IPS-18c (cell line): Measurements from ENCODE around the gene SPATA6.
"Not testable (repeated sequence)": the region's sequence is repeated elsewhere in the genome, so short reads cannot be mapped to it uniquely, and the experiment has no call there.

Experiments used
- H3K4me3 ChIP-seq: 2 replicates; pipeline ENCODE4 v1.7.0; 2013; ENCODE audit warnings: low read depth, mild to moderate bottlenecking, low read length, moderate library complexity; ENCODE audit not compliant: insufficient read depth
- H3K9me3 ChIP-seq: one replicate; pipeline ENCODE4 v1.6.1; 2013; ENCODE audit warnings: mild to moderate bottlenecking, low read length, moderate library complexity; ENCODE audit not compliant: control insufficient read depth, insufficient read depth

Gene SPATA6

DNA sequence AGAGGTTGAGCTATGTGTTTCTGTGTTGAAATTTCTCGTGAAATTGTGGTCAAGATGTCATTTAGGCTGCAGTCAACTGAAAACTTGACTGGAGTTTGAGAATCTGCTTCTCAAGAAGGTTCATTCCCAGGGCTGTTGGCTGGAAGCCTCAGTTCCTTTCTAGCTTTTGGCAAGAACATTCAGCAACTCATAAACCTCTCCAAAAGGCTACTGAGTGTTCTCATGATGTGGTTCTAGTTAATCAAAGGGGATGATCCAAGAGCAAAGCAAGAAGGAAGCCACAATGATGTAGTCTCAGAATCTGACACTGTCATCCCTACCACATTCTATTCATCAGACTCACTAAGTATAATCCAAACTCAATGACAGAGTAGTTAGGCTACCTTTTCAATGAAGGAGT lies 66.6 kb downstream of the SPATA6 start:
- no peak overlapping the region for H3K4me3 ChIP-seq
- no peaks in the 10 kb centered on the region for H3K9me3 ChIP-seq

DNA sequence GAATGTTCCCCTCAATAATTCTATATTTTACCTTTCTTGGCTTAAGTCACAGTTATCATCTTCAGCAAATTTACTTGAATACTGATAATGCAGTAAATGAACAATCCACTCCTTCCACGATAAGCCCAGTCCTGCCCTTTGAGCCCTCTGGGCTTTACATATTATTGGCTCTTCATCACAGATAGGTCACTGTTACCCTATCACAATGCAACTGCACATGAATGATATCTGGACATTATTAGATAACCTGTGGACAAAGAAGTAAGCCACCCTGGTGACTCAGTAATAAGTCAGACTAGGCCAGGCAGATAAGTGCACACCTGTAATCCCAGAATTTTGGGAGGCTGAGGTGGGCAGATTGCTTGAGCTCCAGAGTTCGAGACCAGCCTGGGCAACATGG lies 69.4 kb downstream of the SPATA6 start:
- H3K4me3 ChIP-seq = no peak overlapping the region
- H3K9me3 ChIP-seq = no peaks in the 10 kb centered on the region

DNA sequence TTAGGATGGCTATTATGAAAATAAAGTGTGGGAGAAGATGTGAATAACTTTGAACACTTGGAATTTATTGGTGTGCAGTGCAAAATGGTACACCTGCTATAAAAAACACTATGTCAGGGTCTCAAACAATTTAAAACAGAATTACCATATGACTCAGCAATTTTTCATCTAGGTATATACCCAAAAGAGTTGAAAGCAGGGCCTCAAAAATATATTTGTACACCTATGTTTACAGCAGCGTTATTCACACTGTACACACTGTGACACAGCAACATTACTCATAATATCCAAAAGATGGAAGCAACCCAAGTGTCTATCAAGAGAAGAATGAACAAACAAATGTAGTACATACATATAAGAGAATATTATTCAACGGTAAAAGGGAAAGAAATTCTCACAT lies 75.8 kb downstream of the SPATA6 start:
- no peak overlapping the region for H3K4me3 ChIP-seq
- H3K9me3 ChIP-seq = no peaks in the 10 kb centered on the region

DNA sequence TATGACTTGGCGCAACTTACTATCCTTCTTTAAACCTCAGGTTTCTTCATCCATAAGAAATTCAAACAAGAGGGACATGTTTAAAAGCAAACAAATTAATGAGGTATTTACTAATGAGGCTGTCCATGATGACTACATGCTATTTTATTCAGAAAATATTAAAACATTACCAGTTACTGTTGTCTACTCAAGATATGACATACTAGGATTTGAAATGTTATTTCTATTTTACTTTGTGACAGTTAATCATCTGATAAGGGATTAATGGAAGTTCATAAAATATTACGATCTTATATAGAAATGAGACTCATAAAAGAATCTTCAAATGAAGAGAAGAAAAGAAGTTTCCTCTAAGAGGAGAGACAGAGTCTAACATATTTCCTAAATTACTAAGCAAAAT lies 80.1 kb downstream of the SPATA6 start:
- Histone ChIP-seq H3K4me3 (no peak overlapping the region), H3K9me3 (no peaks in the 10 kb centered on the region)

DNA sequence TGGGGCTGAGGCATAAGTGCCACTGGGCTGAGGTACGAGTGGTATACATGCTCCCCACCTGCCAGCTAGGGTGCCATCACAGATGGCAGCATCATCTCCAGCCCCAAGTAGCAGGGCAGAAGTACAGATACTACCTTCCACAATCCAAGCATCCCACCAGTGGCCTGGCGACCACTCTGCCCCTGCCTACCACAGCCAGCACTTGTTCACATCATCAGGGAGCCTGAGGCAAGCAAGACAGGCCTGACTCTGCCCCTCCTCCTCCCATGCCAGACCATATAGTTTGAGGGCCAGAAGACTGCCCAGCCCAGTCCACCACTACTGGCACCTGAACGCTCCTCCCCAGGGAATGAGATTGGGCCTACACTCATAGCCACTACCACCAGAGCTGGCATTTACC lies 84.6 kb downstream of the SPATA6 start:
- no peaks in the 10 kb centered on the region for H3K9me3 ChIP-seq
- no peak overlapping the region for H3K4me3 ChIP-seq

DNA sequence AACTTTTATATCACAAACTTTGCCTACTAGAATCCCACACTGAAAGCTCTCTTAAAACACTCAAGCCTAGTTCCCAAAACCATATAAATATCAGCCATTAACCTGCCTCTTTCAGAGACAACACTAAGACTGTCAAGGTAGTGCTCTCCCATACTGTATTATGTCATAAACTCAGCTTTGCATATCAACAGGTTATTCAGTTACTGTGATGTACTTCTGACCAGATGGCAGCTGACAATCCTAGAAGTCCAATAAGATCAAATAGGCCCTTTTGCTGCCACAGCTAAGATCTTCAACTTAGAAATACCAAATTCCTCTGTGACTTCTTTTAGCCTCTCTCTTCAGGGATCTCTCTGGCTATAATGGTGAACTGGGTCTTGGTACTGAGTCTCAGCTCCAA lies 97.2 kb downstream of the SPATA6 start:
- H3K9me3 ChIP-seq = peaks cover 7% of the 10 kb centered on the region
- H3K4me3 ChIP-seq = no peak overlapping the region

DNA sequence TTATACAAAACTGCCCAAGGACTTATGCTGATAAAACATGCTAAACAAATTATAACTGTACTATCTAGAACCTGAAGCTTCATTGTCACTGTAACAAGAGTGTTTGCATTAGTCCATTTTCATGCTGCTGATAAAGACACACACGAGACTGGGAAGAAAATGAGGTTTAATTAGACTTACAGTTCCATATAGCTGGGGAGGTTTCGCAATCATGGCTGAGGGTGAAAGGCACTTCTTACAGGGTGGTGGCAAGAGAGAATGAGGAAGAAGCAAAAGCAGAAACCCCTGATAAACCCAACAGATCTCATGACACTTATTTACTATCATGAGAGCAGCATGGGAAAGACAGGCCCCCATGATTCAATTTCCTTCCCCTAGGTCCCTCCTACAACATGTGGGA lies 100.4 kb downstream of the SPATA6 start:
- H3K4me3 ChIP-seq = no peak overlapping the region
- peaks cover 12% of the 10 kb centered on the region for H3K9me3 ChIP-seq

DNA sequence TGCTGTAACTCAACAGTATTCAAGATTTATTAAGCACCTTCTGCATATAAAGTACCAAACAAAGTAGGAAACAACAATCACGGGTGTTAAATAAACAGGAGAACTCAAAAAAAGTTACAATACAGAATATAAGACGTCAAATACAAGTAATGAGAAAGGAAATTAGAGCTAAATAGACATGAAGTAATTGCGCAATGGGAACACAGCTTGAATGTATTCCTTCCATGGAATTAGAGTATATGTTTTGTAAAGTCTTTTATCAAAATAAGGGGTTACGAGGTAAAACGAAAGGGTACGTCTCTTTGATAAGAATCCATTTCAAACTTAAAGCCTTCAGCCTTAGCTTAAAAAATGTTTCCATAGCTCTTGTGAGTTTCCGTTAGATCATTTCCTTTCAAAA lies 109.1 kb downstream of the SPATA6 start:
- Histone ChIP-seq H3K9me3 (no peaks in the 10 kb centered on the region), H3K4me3 (no peak overlapping the region)

DNA sequence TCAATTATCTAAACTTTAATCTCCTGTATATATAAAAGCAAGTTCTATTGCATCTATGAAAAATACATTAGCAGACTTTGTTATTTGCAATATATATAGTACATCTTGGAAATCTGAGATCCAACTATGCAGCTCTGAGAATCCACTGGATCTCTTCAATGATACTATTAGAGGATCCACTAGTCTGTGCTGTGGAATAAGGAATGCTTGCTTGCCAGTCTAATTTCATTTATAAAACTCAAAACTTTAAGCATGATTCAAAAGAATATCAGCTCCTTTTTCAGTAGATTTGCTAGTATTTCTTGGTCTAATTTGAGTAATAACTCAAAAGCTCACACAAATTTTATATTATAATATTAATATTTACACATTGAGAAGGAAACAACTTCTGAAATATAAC lies 115.1 kb downstream of the SPATA6 start:
- no peaks in the 10 kb centered on the region for H3K9me3 ChIP-seq
- no peak overlapping the region for H3K4me3 ChIP-seq

DNA sequence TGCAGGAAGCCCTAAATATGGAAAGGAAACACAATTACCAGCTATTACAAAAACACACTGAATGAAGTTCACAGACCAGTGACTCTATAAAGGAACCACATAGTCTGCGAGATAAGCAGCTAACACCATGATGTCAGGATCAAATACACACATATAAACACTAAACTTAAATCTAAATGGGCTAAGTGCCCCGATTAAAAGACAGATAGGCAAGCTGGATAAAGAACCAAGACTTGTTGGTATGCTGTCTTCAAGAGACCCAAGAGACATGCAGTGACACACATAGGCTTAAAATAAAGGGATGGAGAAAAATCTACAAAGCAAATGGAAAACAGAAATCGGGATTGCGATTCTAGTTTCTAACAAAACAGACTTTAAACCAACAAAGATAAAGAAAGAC lies 127.6 kb downstream of the SPATA6 start:
- Histone ChIP-seq H3K4me3 (no peak overlapping the region), H3K9me3 (no peaks in the 10 kb centered on the region)

DNA sequence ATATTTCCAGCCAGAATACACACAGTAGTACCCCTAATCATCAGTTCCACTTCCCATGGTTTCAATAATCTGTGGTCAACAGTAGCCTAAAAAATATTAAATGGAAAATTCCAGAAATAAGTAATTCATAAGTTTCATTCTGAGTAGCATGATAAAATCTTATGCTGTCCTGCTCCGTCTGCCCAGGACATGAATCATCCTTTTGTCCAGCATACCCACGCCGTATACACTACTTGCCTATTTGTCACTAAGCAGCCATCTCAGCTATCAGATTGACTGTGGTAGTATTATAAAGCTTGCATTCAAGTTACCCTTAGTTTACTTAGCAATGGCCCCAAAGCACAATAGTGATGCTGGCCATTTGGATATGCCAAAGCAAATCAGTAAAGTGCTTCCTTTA lies 130.8 kb downstream of the SPATA6 start:
- no peaks in the 10 kb centered on the region for H3K9me3 ChIP-seq
- H3K4me3 ChIP-seq = no peak overlapping the region

DNA sequence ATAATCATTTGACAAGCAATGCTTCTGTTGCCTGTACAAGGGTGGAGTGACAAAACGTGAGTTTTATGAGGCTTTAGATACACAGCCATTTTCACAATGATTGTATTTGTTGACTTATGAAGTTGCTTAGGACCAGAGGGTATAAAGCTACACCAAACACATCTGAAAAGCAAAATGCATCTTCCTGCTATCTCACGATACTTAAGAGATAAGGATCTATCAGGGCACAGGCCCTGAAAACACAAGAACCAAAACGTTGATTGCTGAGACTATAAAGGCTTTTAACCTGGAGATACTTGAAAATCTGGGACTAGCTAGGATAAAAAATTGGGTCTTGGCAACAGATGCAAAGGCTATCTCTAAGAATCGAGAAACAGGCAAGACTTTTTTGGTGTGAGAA lies 133.7 kb downstream of the SPATA6 start:
- no peaks in the 10 kb centered on the region for H3K9me3 ChIP-seq

DNA sequence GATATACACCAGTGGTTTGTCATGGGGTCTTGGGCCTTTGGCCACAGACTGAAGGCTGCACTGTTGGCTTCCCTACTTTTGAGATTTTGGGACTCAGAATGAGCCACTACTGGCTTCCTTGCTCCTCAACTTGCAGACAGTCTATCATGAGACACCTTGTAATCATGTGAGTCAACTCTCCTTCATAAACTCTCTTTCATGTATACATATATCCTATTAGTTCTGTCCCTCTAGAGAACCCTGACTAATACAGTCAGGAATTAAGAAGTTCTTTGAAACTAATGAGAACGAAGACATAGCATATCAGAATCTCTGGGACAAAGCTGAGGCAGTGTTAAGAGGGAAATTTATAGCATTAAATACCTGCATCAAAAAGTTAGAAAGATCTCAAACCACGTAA lies 138.7 kb downstream of the SPATA6 start:
- Histone ChIP-seq H3K9me3 (no peaks in the 10 kb centered on the region), H3K4me3 (no peak overlapping the region)

More for the DNA sequence above, 133.7 kb downstream of the SPATA6 start:
- H3K4me3 ChIP-seq = no peak overlapping the region

DNA sequence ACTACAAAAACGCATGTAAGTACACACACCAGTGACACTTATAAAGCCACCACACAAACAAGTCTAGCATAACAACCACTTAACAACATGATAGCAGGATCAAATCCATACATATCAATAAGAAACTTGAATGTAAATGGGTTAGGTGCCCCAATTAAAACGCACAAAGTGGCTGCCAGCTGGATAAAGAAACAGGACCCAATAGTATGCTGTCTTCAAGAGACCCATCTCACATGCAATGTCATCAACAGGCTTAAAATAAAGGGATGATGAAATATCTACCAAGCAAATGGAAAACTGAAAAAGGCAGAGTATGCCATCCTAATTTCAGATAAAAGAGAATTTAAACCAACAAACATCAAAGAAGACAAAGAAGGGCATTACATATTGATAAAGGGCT lies 139.9 kb downstream of the SPATA6 start:
- Histone ChIP-seq H3K4me3 (no peak overlapping the region), H3K9me3 (no peaks in the 10 kb centered on the region)

DNA sequence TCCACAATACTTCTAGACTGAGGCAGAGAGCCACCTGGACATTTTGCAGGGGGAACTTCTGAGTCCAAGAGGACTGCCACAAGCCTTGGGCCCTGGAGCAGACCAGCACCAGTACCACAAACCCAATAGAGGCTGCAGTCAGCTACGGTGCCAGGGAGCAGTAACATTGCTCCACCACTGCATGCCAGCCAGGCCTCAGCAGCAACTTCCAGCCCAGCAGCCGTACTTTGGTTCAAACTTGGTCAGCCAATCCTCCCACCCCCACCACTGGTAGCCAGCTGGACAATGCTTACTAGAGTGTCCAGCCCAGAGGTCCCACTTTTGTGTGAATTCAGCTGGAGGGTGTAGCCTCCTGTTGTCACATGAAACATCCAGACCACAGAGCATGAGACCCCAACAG lies 142.1 kb downstream of the SPATA6 start:
- no peak overlapping the region for H3K4me3 ChIP-seq
- no peaks in the 10 kb centered on the region for H3K9me3 ChIP-seq

DNA sequence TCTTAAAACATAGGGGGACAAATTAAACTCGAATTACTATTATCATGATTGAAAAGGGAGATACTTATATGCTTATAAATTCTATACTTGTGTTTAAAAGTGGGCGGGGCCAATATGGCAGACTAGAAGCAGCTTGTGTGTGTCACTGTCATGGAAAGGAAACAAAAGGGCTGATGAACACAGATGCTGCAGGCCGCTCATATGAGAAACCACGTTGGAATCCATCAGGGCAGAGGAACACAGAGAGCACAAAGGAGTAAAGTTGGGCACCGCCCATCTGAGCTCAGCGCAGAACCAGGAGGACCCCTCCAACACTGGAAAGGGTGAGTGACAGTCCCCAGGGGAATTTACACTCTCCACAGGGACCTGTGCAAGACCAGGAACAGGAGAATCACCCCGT lies 142.5 kb downstream of the SPATA6 start:
- H3K4me3 ChIP-seq = no peak overlapping the region
- H3K9me3 ChIP-seq = no peaks in the 10 kb centered on the region

DNA sequence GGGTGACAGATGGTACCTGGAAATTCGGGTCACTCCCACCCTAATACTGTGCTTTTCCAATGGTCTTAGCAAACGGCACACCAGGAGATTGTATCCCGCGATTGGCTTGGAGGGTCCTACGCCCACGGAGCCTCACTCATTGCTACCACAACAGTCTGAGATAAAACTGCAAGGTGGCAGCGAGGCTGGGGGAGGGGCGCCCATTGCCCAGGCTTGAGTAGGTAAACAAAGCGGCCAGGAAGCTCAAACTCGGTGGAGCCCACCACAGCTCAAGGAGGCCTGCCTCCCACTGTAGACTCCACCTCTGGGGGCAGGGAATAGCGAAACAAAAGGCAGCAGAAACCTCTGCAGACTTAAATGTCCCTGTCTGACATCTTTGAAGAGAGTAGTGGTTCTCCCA lies 160.2 kb downstream of the SPATA6 start:
- H3K4me3 ChIP-seq, H3K9me3 ChIP-seq: not testable (repeated sequence)

DNA sequence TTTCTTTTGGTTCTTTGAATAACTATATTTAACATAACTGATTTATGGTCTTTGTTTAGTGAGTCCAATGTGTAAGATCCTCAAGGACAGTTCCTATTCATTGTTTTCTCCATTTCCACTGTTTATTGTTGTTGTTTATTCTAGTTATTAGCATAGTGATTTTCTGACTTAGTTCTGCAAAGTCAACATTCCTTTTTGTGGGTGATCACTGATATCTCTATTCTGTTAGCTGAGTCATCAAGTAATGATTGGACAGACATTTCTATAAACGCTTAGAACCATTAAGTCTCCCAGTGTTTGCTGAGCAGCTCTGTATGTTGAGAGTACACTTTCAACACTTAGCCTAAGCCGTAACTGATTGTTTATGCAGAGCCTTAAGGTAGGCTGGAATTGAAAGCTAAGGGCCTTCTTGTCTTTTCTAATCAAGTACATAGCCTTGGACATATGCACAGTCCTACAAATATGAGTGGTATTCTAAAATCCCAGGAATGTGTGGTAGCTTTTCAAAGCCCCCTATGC lies 162.4 kb downstream of the SPATA6 start:
- Histone ChIP-seq H3K4me3 (no peak overlapping the region), H3K9me3 (peaks cover 3% of the 10 kb centered on the region)

DNA sequence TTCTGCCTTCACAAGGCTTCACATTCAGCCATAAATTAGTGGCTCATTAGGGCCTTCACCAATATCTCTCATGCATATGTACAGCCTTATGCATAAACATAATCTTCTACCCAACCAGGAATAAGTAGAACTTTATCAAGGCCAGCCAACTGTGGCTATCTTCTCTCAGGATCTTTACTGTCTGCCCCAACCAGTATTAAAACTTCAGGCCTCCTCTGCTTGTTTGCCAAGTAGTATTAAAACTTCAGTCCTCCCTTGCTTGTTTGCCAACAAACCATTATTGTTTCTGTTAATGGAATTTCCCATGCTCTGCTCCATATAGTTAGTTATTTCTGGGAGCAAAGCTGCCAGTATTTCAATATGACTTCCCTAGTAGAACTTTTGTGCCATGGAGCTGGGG lies 169.4 kb downstream of the SPATA6 start:
- H3K4me3 ChIP-seq = no peak overlapping the region
- no peaks in the 10 kb centered on the region for H3K9me3 ChIP-seq

DNA sequence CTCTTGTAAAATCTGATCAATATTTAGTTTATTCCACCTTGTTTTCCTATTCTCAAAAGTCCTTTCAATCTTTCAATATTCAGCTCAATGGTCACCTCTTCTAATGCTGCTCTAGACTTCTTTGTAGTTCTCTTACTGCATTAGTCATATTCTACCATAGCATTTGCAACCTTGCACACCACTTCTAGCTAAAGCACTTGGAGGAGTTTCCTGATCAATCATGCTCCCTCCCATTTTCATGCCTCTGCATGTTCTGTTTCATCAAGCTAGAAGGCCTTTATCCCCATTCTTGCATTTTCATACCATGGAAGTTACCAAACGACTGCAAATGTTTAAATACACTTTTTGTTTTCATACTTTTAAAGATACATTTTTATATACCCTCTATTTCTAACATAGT lies 177.3 kb downstream of the SPATA6 start:
- Histone ChIP-seq H3K4me3 (no peak overlapping the region), H3K9me3 (no peaks in the 10 kb centered on the region)
